GM12892 (cell line): Measurements from ENCODE around the gene SLC39A11.

Source experiments
- POLR2A ChIP-seq: IDR thresholded peaks from 2 replicates; pipeline ENCODE4 v1.6.1; 2011; ENCODE audit warnings: low read depth, low read length, control low read depth
- TAF1 ChIP-seq: IDR thresholded peaks from 2 replicates; pipeline ENCODE4 v1.6.1; 2011; ENCODE audit warnings: low read depth, mild to moderate bottlenecking, control low read depth, low read length, borderline replicate concordance

DNA sequence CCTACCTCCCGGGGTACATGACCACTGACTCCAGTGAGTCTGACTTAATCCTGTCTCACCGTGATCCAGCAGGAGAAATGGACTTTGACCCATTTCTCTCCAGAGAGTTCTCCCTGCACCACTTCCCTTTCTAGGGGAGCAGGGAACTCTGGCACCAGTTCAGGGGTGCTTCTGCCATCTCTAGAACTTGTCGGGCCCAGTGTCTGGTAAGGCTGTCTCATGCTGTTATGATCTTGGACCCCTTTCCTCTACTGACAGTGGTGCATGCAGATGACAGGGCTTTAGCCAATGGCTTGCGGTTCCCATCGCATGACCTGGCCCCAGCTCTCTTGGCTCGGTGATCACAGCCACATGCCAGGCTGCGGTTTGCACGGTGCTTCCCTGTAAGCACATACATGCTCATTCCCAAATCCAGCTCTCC is 62.0 kb downstream of the SLC39A11 start:
- TF ChIP-seq POLR2A (no peak), TAF1 (no peak)
